Astrocyte (in vitro differentiated cells and primary cell): ENCODE results near the gene RASGRP2. TPM values are rescaled to one million over a fixed set of nuclear protein-coding genes. Genes with fewer than 3 reads are reported as not detected.

Source experiments
- DNase-seq: peaks from one replicate; pipeline ENCODE4 v3.0.0-alpha.2; 2010; ENCODE audit warnings: low read depth
- FAIRE-seq: peaks from 2 replicates; lab custom pipeline; 2011; peaks lifted over from hg19 to GRCh38; lab: Jason Lieb, UNC
- H2AFZ ChIP-seq: 2 replicates; pipeline ENCODE4 v1.6.0; 2012; ENCODE audit warnings: low read depth, low read length, inconsistent platforms
- H3K27ac ChIP-seq: 2 replicates; pipeline ENCODE4 v1.5.1; 2011; ENCODE audit warnings: low read depth, low read length, inconsistent platforms
- H3K27me3 ChIP-seq: 2 replicates; pipeline ENCODE4 v1.6.0; 2011; ENCODE audit warnings: low read length, inconsistent platforms; ENCODE audit not compliant: insufficient read depth
- H3K36me3 ChIP-seq: 2 replicates; pipeline ENCODE4 v1.5.1; 2011; ENCODE audit warnings: low read length, inconsistent platforms; ENCODE audit not compliant: insufficient read depth
- H3K4me1 ChIP-seq: 2 replicates; pipeline ENCODE4 v1.5.1; 2011; ENCODE audit warnings: low read length, inconsistent platforms; ENCODE audit not compliant: insufficient read depth
- H3K4me2 ChIP-seq: 2 replicates; pipeline ENCODE4 v1.6.0; 2012; ENCODE audit warnings: low read length, inconsistent platforms
- H3K4me3 ChIP-seq: 2 replicates; pipeline ENCODE4 v1.5.1; 2011; ENCODE audit warnings: low read depth, mild to moderate bottlenecking, low read length, inconsistent platforms; ENCODE audit not compliant: insufficient read depth
- H3K79me2 ChIP-seq: 2 replicates; pipeline ENCODE4 v1.6.0; 2012; ENCODE audit warnings: mild to moderate bottlenecking, low read length, inconsistent platforms; ENCODE audit not compliant: insufficient read depth
- H3K9ac ChIP-seq: 2 replicates; pipeline ENCODE4 v1.6.0; 2012; ENCODE audit warnings: mild to moderate bottlenecking, low read length, inconsistent platforms
- H3K9me3 ChIP-seq: 2 replicates; pipeline ENCODE4 v1.5.1; 2012; ENCODE audit warnings: low read depth, mild to moderate bottlenecking, low read length, inconsistent platforms; ENCODE audit not compliant: insufficient read depth
- H4K20me1 ChIP-seq: 2 replicates; pipeline ENCODE4 v1.6.0; 2012; ENCODE audit warnings: low read length, inconsistent platforms; ENCODE audit not compliant: insufficient read depth
- H3K27ac Mint-ChIP-seq: one replicate; pipeline ENCODE4 v1.8.0; 2021; ENCODE audit warnings: mild to moderate bottlenecking, mixed read lengths; ENCODE audit not compliant: unreplicated experiment
- H3K27me3 Mint-ChIP-seq: one replicate; pipeline ENCODE4 v1.8.0; 2021; ENCODE audit warnings: low read depth, mixed read lengths; ENCODE audit not compliant: unreplicated experiment
- H3K36me3 Mint-ChIP-seq: one replicate; pipeline ENCODE4 v1.8.0; 2021; ENCODE audit warnings: low read depth, mixed read lengths; ENCODE audit not compliant: unreplicated experiment
- H3K4me1 Mint-ChIP-seq: one replicate; pipeline ENCODE4 v1.8.0; 2021; ENCODE audit warnings: low read depth, mixed read lengths; ENCODE audit not compliant: unreplicated experiment
- H3K4me3 Mint-ChIP-seq: one replicate; pipeline ENCODE4 v1.8.0; 2021; ENCODE audit warnings: mild to moderate bottlenecking, moderate library complexity, mixed read lengths; ENCODE audit not compliant: unreplicated experiment
- H3K9me3 Mint-ChIP-seq: one replicate; pipeline ENCODE4 v1.8.0; 2021; ENCODE audit warnings: mild to moderate bottlenecking, mixed read lengths; ENCODE audit not compliant: unreplicated experiment
- CTCF ChIP-seq: IDR thresholded peaks from 2 replicates; pipeline ENCODE4 v1.5.1; 2011; ENCODE audit warnings: low read depth, mild to moderate bottlenecking, inconsistent platforms, low read length, moderate library complexity; ENCODE audit not compliant: insufficient read depth
- EZH2 ChIP-seq: IDR thresholded peaks from 2 replicates; pipeline ENCODE4 v1.6.1; 2012; ENCODE audit warnings: mild to moderate bottlenecking, low read length, inconsistent platforms; ENCODE audit not compliant: insufficient read depth
- total RNA-seq: library from RNA; stranded (reverse); gene quantifications from 2 replicates; pipeline ENCODE4 v1.2.1, GENCODE V29; 2021

RASGRP2 gene
- total RNA-seq, 1 donor from 2014 or later, result 3.9 TPM

DNA sequence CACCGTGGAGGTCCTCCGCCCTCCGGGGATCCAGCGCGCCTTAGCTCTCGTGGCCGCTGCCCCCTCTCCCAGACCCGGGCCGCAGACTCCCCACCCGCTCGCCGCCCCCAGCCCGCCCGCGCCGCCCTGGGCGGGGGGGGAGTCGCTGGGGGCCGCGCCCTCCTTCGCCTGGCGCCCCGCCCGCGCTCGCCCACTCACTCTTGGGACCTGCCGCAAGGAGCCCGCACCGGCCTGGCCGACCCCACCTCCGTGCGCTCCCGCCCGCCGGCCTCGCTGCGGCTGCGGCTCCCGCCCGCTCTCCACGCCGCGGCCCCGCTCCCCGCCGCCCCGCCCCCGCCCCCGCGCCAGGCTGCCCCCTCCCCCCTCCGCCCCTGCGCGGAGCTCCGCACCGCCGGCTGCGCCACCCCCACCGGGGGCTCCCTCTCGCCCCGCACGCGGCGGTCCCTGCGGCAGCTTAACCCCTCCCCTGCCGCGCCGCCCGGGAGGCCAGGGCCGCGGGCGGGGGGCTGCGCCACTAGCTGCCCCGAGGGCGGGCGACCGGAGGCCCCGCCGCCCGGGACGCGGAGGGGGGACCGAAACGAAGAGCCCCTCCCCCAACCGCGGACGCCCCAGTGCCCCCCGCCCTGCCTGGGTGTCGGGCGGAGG lies 724 bp upstream of the RASGRP2 start:
- Histone ChIP-seq H4K20me1 (peaks cover 5% of the 10 kb centered on the region), H3K4me2 (peak overlapping the region; percentile 81), H3K9me3 (no peaks in the 10 kb centered on the region), H3K4me1 (peaks cover 24% of the 10 kb centered on the region), H2AFZ (peak overlapping the region; percentile 26), H3K27ac (no peak overlapping the region), H3K4me3 (no peak overlapping the region), H3K36me3 (no peaks in the 10 kb centered on the region), H3K79me2 (no peaks in the 10 kb centered on the region), H3K27me3 (peaks cover 43% of the 10 kb centered on the region), H3K9ac (peak overlapping the region; percentile 46)
- DNase-seq, result no peak
- peak; percentile 9 for TF ChIP-seq EZH2
- TF ChIP-seq CTCF, result no peak
- Mint-ChIP-seq H3K9me3 (no peaks in the 10 kb centered on the region), H3K27ac (no peak overlapping the region), H3K27me3 (peaks cover 29% of the 10 kb centered on the region), H3K36me3 (no peaks in the 10 kb centered on the region), H3K4me1 (peaks cover 2% of the 10 kb centered on the region), H3K4me3 (no peak overlapping the region)
- FAIRE-seq, result no peak

DNA sequence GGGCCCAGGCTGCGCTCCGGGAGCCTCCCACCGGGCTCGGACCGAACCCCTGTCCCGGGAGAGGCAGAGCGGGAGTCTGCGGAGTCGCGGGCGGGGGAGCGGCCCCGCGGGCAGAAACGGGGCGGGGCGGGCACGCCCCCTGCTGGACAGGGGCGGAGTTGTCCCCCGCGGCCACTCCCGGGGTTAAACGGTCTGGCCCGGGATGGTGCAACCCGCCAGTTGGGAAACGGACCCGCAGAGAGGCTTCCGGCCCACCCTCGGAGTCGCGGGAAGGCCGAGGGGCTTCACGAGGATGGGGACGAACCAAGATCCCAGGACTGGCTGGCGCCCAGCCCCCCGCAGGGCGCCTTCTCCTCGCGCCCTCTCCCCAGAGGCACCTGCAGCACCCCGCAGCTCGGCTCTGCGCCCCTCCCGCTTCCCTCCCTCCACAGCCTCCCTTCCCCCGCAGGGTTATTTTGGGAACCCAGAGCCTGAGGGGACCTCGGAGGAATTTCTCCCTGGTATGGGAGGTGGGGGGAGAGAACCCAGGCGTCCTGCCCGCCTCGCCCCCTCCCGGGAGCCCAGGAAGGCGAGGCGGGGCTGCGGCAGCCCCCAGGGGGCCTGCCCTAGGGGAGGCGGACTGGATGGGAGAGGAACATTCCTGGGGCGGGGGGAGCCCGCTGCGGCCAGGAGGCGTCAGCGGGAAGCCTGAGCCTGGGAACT lies 902 bp downstream of the RASGRP2 start:
- Histone ChIP-seq H3K4me1 (peaks cover 24% of the 10 kb centered on the region), H4K20me1 (peaks cover 5% of the 10 kb centered on the region), H3K4me3 (peak overlapping the region; percentile 3), H3K27ac (no peak overlapping the region), H3K9me3 (no peaks in the 10 kb centered on the region), H3K36me3 (no peaks in the 10 kb centered on the region), H3K4me2 (peak overlapping the region; percentile 68), H3K79me2 (no peaks in the 10 kb centered on the region), H3K27me3 (peaks cover 43% of the 10 kb centered on the region), H3K9ac (no peak overlapping the region), H2AFZ (peak overlapping the region; percentile 62)
- Mint-ChIP-seq H3K4me1 (peaks cover 2% of the 10 kb centered on the region), H3K4me3 (no peak overlapping the region), H3K27me3 (peaks cover 36% of the 10 kb centered on the region), H3K27ac (no peak overlapping the region), H3K36me3 (no peaks in the 10 kb centered on the region), H3K9me3 (no peaks in the 10 kb centered on the region)
- no peak for FAIRE-seq
- TF ChIP-seq EZH2 (peak; percentile 66), CTCF (peak; percentile 41)
- no peak for DNase-seq
